HG03175 (cell line): ENCODE data around the gene C20orf141.
"Not testable (repeated sequence)": the region's sequence is repeated elsewhere in the genome, so short reads cannot be mapped to it uniquely, and the experiment has no call there.

Experiments
- ATAC-seq: cut with Tn5 transposase; IDR thresholded peaks from one replicate; pipeline ENCODE4 v1.9.1; 2021; ENCODE audit warnings: mild to moderate bottlenecking, moderate library complexity; ENCODE audit not compliant: unreplicated experiment

C20orf141 gene, protein sequence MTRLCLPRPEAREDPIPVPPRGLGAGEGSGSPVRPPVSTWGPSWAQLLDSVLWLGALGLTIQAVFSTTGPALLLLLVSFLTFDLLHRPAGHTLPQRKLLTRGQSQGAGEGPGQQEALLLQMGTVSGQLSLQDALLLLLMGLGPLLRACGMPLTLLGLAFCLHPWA

DNA sequence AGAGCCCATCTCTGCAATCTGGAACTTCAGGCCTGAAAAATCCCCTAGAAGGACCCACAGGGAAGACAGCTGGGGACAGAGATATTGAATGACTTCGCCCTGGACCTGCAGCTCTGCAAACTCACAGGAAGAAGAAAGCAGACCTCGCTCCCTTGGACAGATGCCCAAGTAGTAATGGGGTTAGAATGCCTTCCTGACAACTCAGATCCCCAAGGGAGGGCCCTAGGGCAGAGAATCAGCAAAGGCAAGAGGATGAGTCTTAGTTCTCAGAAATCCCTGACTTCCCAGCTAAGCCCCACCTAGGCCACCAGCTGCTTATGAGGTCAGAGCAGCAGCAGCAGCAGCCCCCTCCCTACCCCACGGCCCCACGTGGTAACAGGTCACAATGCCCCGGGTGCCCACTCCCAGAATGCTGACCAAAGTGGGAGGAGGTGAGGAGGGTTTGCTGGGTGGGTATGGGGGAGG is at the start of gene C20orf141:
Gene C20orf141, plus strand, starts transcription at position 401 of the 465 bp plus-strand sequence. CDS start 198 bp downstream, outside the sequence.
- no peak for ATAC-seq

DNA sequence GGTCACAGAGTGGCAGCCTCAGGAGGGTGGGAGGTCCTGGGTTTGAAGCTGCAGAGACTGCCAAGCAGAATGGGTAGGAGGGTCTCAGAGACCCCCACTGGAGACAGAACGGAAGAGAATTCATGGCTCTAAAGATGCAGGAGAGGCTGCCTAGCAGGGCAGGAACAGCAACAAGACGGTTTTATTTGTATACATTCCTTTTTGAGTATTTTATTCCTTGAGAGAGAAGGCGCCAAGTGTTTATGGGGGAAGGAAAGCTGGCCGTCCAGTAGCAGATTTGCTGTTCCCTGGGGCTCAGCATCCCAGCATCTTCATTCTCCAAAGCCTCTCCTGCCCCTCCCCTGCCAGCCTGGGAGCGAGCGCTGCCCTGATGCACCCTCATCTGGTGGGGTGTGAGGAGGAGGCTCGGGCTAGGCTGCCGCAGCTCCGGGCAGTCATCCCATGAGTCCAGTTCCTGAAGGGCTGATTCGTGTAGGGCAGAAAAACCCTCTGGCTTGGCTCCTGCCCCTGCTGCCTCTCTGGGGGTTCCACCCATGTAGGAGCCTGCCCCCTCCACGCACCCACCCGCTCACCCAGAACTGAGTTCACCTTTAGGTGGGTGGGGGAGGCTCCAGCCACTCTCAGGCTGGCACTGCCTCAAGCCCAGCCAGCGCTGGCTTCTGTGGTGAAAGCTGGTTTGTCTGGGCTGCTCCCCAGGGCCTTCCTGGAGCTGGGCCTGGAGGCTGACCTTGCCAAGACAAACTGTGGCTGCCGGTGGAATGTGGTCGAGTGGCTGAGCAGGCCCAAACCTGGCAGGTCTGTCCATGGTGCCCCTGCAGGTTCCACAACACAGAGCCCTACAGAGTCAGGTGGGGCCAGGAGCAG is 46.8 kb upstream of the C20orf141 start:
- no peak for ATAC-seq

DNA sequence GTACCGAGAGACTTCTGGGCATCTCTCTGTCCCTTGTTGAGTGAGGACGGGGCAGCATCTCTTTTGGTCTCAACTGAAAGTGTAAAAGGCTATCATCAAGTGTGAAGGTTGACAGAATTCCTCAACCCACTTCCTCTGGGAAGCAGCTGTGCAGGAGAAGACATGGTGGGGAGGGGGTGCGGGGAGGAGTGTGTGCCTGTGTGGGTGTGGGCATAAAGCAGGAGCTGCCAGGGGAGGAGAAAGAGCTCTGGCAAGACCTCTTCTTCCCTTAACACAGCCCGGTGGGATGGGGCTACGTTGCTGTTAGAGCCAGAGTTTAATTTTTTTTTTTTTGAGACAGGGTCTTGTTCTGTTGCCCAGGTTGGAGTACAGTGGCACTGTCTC is 46.2 kb upstream of the C20orf141 start:
- ATAC-seq = no peak

DNA sequence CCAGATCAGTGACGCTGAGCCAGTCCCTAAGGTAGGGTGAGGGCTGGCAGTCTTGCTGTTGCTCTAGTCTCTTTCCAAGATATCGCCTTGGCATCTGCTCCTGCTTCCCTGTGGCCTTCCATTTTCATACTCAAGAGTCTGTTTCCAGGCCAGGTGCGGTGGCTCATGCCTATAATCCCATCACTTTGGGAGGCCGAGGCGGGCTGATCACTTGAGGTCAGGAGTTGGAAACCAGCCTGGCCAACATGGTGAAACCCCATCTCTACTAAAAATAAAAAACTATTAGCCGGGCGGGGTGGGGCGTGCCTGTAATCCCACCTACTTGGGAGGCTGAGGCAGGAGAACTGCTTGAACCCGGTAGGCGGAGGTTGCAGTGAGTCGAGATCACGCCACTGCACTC is 44.7 kb upstream of the C20orf141 start:
- ATAC-seq = not testable (repeated sequence)

DNA sequence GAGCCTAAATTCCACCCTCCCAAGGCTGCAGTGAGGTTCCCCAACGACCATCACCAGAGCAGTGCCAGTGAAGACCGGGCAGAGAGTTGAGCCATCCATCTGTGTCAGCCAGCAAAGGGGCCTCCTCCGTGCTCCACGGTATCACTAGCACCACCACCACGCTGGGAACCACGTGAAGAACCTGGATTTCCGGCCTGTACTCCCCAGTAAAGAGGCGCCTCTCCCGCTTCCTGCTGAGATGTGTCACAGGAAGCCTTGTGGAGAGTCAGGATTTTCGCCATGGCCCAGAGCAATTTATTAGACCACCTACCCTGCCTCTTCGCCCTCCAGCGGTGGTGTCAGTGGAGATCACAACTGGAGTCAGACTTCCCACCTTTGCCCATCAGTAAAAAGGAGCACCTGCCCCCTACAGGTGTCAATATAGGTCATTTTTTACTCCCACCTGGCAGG is 43.1 kb upstream of the C20orf141 start:
- no peak for ATAC-seq

DNA sequence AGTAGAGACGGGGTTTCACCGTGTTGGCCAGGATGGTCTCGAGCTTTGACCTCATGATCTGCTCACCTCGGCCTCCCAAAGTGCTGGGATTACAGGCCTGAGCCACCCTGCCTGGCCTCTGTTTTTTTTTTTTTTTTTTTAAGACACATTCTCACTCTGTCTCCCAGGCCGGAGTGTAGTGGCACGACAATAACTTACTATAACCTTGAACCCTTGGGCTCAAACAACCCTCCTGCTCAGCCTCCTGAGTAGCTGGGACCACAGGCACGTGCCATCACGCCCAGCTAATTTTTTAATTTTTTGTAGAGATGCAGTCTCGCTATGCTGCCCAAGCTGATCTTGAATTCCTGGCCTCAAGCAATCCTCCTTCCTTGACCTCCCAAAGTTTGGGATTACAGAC is 41.0 kb upstream of the C20orf141 start:
- no peak for ATAC-seq

DNA sequence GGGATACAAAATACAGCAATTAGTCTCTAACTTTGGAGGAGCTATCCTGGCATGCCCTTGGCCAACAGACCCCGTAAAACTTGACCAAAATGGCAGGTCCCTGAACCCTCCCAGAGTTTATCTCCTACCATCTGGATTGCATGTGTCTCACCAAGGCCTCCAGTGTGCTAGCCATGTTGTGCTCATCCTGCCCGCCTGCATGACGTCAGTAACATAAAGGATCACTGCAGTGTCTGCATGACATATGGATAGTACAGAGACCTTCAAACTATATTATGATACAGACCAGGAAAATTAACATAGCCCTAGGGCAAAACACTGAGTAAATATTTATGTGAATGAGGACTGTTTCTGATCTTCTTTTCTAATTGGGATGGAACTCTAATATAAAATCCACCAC is 39.6 kb upstream of the C20orf141 start:
- no peak for ATAC-seq

DNA sequence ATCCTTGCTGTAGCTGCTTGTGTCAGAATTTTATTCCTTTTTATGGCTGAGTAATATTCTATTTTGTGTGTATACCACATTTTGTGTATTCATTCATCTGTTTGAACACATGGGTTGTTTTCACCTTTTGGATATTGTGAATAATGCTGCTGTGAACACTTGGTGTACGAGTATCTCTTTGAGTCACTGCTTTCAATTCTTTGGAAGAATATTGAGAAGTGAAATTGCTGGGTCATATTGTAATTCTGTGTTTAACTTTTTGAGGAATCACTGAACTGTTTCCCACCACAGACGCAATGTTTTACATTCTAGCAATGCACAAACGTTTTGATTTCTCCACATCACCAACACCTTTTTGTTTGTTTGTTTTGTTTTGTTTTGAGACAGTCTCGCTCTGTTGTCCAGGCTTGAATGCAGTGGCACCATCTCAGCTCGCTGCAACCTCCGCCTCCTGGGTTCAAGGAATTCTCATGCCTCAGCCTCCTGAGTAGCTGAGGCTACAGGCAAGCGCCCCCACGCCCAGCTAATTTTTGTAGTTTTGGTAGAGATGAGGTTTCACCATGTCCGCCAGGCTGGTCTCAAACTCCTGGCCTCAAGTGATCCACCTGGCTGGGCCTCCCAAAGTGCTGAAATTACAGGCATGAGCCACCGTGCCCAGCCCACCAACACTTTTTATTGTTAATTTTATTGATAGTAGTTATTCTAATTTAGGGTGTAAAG is 36.0 kb upstream of the C20orf141 start:
- no peak for ATAC-seq

DNA sequence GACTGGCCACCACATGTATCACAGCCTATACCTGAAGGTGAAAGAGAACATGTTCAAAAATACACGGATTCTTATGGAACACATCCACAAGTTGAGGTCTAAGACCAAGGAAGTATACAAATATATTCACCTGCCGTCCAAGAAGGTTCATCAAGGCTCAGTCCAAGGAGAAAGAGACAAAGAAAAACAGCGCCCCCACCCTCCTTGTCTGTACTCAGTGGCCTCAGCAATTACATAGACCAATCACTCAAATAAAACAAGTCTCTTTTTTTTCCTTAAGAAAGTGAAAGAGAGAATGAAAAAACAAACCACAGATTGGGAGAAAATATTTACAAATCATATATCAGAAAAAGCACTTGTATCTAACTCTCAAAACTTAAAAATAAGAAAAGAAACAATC is 33.8 kb upstream of the C20orf141 start:
- ATAC-seq = no peak

DNA sequence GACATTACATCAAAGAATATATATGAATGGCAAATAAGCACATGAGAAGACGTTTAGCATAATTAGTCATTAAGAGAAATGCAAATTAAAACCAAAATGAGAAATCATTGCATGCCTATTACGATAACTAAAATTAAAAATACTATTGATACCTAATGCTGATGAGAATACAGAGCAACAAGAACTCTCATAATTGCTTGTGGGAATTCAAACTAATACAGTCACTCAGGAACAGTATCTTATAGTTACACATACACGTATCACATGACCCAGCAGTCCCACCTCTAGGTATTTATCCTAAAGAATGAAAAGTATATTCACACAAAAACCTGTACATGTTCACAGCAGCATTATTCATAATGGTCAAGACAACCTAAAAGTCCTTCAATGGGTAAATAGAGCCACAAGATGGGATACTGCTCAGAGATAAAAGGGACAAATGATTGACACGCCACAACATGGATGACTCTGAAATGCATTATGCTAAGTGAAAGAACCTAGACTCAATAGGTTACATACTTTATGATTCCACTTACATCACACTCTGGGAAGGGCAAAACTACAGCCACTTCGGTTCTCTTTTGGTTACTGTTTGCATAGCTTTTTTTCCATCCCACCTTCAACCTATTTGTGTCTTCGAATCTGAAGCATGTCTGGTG is 30.8 kb upstream of the C20orf141 start:
- no peak for ATAC-seq

DNA sequence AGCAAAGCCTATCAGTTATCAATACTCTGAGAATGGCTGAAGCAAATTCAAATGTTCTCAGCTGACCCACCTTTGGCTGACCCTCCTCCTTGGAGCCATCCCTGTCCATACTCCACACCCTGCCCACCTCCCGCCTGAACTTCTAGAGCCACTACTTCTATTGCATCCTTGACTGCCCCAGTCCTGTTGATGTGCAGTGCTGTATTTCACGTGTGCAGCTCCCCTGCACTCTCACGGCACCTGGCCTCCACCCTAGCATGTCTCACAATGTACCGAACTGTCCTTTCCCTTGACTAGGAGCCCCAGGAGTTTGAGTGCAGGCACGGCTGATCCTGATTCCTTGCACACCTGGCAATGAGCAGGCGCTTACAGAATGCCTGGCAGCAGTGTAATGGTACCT is 21.3 kb upstream of the C20orf141 start:
- ATAC-seq = no peak

DNA sequence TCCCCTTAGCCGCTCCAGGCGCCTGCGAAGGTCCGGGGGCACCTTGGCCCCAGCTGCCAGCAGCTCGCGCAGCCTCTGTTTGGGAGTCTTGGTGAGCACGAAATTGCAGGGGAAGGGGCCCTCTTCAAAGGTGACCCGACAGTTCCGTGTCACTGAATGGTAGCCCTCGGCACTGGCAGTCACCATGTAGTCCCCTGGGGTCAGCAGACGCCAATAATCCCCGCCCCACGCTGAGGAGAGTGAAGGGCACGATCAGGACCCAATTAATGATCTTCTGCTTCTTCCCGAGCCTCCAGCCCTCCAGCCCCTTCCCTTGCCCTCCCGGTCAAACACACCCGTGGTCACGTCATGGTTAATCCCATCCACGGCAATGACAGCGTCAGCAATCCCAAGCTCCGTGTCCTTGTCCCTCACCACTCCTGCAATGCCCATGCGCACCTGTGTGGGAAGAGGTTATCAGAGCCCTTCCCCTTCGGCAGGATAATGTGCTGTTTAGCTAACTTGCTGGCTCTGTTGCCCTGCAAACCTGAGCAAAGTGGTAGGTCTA is 20.5 kb upstream of the C20orf141 start:
- no peak for ATAC-seq

DNA sequence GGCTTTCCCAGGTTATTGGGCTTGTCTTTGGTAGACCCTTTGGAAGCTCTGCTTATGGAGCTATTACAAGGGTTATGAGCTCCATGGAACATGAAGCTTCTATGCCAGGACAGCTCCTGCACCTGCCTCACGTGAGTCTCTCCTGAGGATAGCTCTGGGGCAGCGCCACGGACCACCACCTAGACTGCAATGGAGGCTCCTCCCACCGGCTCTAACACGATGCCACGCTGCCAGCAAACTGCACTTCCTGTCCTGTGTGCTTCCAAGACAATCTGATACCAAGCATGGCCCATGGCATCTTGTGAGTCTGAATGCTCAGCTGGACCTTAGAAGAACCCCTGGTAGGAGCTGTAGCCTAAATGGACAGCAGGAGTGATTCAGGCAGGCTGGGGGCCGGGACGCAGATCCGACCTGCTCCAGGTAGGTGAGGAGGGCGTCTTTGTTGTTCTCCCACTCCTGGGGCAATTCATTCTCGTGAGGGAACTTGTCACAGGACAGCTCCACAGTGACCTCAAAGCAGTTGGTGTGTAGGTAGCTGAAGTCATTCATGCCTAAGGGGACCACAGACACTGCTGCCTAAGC is 19.8 kb upstream of the C20orf141 start:
- ATAC-seq = no peak

DNA sequence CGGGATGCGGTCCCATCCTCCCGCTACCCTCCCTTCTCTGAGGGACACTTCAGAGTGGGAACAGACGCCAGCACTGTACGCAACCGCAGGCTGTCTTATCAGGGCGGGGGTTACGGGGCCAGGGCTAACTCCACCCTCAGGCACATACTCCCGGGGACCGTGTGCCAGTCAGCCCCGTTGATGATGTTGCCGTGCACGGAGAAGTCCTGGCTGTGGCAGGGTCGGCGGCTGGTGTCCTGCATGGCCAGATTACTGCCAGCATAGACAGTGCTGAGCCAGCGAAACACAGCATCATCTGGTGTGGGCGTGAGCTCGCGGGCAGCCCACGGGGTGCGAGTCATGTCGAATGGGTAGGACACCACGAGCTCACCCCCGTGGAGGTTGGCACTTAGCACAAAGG is 19.3 kb upstream of the C20orf141 start:
- no peak for ATAC-seq

DNA sequence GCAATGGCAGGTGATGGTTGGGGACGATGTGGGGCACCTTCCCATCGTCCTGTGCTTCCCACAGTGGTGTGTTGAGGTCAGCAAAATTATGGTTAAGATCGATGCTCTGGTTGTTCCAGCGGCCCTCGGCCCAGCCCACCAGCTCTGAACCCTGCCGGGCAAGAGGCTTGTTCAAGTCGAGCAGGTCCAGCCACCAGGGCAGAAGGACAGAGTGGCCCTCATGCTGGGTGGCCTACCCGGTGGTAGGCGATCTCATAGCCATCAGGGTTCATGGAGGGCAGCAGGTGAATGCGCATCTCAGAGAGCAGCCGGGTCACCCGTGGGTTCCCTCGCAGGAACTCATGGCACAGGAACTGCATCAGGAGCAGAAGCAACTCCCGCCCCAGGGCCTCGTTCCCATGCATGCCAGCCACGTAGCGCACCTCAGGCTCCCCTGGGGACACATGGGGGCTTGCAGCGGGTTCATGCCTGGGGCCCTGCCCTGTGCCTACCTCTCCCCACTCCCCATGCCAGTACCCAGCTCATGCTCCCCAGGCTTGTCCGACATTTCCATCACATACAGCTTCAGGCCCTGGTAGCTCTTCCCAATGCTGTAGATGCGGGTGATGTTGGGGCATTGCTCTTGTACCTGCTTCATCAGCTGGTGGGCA is 18.7 kb upstream of the C20orf141 start:
- no peak for ATAC-seq

DNA sequence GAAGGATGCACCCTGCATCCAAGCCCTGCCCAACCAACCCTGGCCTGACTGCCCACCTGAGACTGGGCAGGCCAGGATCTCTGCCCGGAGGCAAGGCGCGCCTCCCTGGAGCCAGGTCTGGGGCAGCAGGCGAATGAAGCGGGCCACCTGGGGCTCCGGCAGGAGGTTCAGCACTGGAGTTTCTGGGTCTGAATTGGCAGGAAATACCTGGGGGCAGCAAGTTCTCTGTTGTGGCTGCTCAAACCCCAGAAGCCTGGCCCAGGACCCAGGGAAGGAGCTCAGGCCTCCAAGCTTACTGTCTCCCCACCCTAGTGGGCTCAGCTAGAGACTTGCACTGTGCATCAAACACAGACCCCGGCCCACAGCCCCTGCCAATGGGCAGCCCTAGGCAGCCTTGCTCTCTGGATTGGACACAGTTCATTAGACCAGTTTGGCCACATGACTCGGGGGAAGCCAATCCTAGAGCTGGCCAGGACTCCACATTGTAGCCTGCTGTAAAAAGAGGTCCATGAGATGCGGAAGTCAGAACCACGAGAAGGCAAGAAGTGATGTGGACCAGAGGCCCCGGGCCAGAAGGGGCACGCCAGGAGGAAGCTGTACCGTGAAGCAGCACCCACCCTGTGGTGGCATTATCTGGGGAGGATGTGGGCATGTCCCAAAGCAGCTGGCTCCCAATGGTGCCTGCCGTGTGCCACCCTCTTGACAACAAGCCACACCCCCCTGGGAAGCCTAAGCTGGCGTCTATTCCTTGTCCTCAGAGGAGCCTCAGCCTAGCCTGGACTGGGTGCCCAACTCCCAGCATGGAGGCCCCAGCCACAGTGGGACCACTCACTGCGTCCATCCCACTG is 17.4 kb upstream of the C20orf141 start:
- no peak for ATAC-seq

DNA sequence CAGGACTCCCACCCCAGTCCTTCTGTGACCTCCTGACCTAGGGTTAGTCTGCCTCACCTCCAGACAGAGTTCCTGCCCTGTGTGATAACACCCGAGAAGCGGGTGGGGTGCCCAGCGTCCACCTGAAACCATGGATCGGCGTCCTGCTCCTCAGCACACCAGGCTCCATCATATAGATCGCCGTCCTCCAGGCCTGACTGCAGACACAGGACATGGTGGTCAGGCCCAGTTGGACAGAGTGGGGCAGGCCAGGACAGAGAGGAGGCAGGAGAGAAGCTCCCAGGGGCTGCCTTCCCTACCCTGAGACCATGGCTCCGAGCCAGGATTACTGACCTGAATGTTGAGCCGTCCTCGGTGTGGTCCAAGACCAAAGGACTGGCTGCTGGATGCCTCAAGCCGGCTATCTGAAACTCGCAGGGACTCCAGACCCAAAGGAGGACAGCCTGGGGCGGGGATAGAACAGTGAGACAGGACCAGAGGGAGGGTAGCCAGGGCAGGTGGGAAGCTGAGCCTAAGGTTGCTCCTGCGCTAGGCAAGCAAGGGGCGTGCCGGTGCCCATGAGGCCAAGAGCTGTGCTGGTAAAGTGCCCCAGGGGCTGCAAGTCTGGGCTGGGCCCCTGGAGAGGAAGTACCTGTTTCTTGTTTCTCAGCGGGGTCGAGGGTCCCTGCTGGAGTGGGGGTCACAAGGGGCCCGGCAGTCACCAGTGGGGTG is 16.5 kb upstream of the C20orf141 start:
- no peak for ATAC-seq

DNA sequence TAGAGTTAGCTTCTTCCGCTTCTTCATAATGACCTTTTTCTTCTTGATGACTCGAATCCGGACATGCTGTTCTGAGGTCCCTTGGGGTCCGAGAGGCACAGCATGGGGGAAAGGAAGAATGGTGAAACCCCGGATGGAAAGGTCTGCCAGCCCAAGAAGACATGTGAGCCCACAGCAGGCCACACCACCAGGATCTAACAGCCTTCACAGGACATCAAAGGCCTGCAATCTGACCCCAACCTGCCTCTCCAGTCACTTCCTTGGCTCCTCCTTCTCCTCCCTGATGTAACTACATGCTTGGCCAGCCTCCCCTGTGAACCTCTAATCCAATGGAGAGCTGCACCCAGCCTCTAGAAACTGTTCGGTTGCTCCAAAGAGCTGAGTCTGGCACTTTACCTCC is 16.0 kb upstream of the C20orf141 start:
- no peak for ATAC-seq
